Esophagus squamous epithelium (tissue), 5 donors: ENCODE data around the gene SIRT6. TPM values are rescaled to one million over a fixed set of nuclear protein-coding genes. Genes with fewer than 3 reads are reported as not detected.

ENCODE experiments used
- DNase-seq: peaks from one replicate; lab custom pipeline; 2025; lab: John Stamatoyannopoulos, UW
- H3K27ac ChIP-seq, 4 donors: fragments of 200-600 bp; sonication (generic); one replicate each; pipeline ENCODE4 v1.5.1; 2016 to 2019; ENCODE audit warnings: mild to moderate bottlenecking in 1 of 4
- H3K27me3 ChIP-seq, 4 donors: fragments of 200-600 bp; sonication (generic); 1 replicate in 3 of 4; 2 replicates in 1 of 4; pipeline versions ENCODE4 v1.5.1 to v1.6.0; 2017 to 2021; ENCODE audit warnings: antibody characterized with exemption in 1 of 4
- H3K36me3 ChIP-seq, 3 donors: fragments of 200-600 bp; sonication (generic); one replicate each; pipeline ENCODE4 v1.5.1; 2016 to 2019
- H3K4me1 ChIP-seq, 3 donors: fragments of 200-600 bp; sonication (generic); one replicate each; pipeline ENCODE4 v1.5.1; 2017 to 2019
- H3K4me3 ChIP-seq, 4 donors: fragments of 200-600 bp; sonication (generic); 1 replicate in 3 of 4; 2 replicates in 1 of 4; pipeline ENCODE4 v1.5.1; 2016 to 2019; ENCODE audit warnings: mild to moderate bottlenecking in 2 of 4, moderate library complexity in 1 of 4
- H3K9me3 ChIP-seq, 3 donors: fragments of 200-600 bp; sonication (generic); one replicate each; pipeline ENCODE4 v1.5.1; 2016 to 2019
- CTCF ChIP-seq, 6 experiments: fragments of 450-650 bp in 4 of 6; fragments of 200-600 bp in 2 of 6; sonication (generic) in 2 of 6; IDR thresholded peaks; one replicate each; pipeline ENCODE4 v1.5.1; 2016 to 2019; ENCODE audit warnings: antibody characterized with exemption in 6 of 6, mild to moderate bottlenecking in 4 of 6, moderate library complexity in 4 of 6
- POLR2A ChIP-seq, 4 donors: fragments of 450-650 bp; IDR thresholded peaks; one replicate each; pipeline ENCODE4 v1.6.1; 2017; ENCODE audit warnings: antibody characterized with exemption in 4 of 4, mild to moderate bottlenecking in 4 of 4, moderate library complexity in 3 of 4
- WGBS, 2 donors: methylation state at CpG; one replicate each; pipeline ENCODE4 v1.1.5; 2018; 5-methylcytosine and 5-hydroxymethylcytosine counted together
- intact Hi-C: fragments of 100-400 bp; cut with DNase I; formaldehyde crosslinking; loops from one replicate; pipeline ENCODE4 v1.15.0; 2022
- total RNA-seq, 4 donors: library from RNA; depleted of rRNA; stranded (reverse); fragments of >200 nt; gene quantifications; one replicate each; pipeline ENCODE4 v1.1.0, GENCODE V29; 2016
- donor health status: DM: yes; HTN: yes; CAD: no.

SIRT6 gene
- total RNA-seq, 4 donors from 2014 or later: 9.0 to 23.3 (median 18.3) TPM

- no peak overlapping the region for H3K4me3 ChIP-seq
- 91 to 94% methylated on average over 5 to 46 of the region's 81 CpGs for WGBS, 2 donors
- intact Hi-C loops: no loop called here
- no peaks in the 10 kb centered on the region for H3K9me3 ChIP-seq
- no peaks in the 10 kb centered on the region for H3K4me1 ChIP-seq
- H3K36me3 ChIP-seq: no peaks in the 10 kb centered on the region
- DNase-seq: no peak
- H3K27ac ChIP-seq: no peak overlapping the region
- H3K27me3 ChIP-seq: peaks cover 0 to 7% (median 0%) of the 10 kb centered on the region in 4 donors
- TF ChIP-seq CTCF (IDR thresholded peaks at IDR 0.05) (no peak), POLR2A (IDR thresholded peaks at IDR 0.05) (no peak)
Observed at GRCh38 chr19:4217429-4218264, 35.3 kb upstream of the SIRT6 start.

GRCh38 chr19:4216846-4217245, 34.5 kb upstream of the SIRT6 start:
- Histone ChIP-seq H3K4me1 (peaks cover 0 to 3% (median 0%) of the 10 kb centered on the region in 3 donors), H3K27ac (no peak overlapping the region), H3K27me3 (peaks cover 0 to 15% (median 0%) of the 10 kb centered on the region in 4 donors), H3K9me3 (no peaks in the 10 kb centered on the region), H3K36me3 (no peaks in the 10 kb centered on the region), H3K4me3 (no peak overlapping the region)
- DNase-seq: no peak
- intact Hi-C loops: no loop called here
- WGBS, 2 donors: 74 to 75% methylated on average over 6 of the region's 6 CpGs
- TF ChIP-seq POLR2A (IDR thresholded peaks at IDR 0.05): no peak
- no peak for TF ChIP-seq CTCF (IDR thresholded peaks at IDR 0.05)

GRCh38 chr19:4215807-4216206, 33.4 kb upstream of the SIRT6 start:
- Histone ChIP-seq H3K4me1 (peaks cover 0 to 3% (median 0%) of the 10 kb centered on the region in 3 donors), H3K36me3 (no peaks in the 10 kb centered on the region), H3K9me3 (no peaks in the 10 kb centered on the region), H3K27me3 (peaks cover 0 to 22% (median 0%) of the 10 kb centered on the region in 4 donors), H3K27ac (no peak overlapping the region), H3K4me3 (no peak overlapping the region)
- intact Hi-C loops: no loop called here
- TF ChIP-seq CTCF (IDR thresholded peaks at IDR 0.05) (no peak), POLR2A (IDR thresholded peaks at IDR 0.05) (no peak)
- DNase-seq: no peak
- 47 to 54% methylated on average over 7 to 8 of the region's 10 CpGs for WGBS, 2 donors

GRCh38 chr19:4213116-4213515, 30.8 kb upstream of the SIRT6 start:
- 62 to 65% methylated on average over 3 of the region's 3 CpGs for WGBS, 2 donors
- H3K27ac ChIP-seq: no peak overlapping the region
- DNase-seq: no peak
- H3K36me3 ChIP-seq: no peaks in the 10 kb centered on the region
- no peak for TF ChIP-seq POLR2A (IDR thresholded peaks at IDR 0.05)
- TF ChIP-seq CTCF (IDR thresholded peaks at IDR 0.05): no peak
- H3K4me3 ChIP-seq: no peak overlapping the region
- peaks cover 0 to 48% (median 0%) of the 10 kb centered on the region in 4 donors for H3K27me3 ChIP-seq
- no peaks in the 10 kb centered on the region for H3K9me3 ChIP-seq
- intact Hi-C loops: no loop called here
- peaks cover 0 to 9% (median 0%) of the 10 kb centered on the region in 3 donors for H3K4me1 ChIP-seq

GRCh38 chr19:4210166-4210731, 27.9 kb upstream of the SIRT6 start:
- 72 to 87% methylated on average over 11 to 15 of the region's 15 CpGs for WGBS, 2 donors
- Histone ChIP-seq H3K27ac (no peak overlapping the region), H3K4me1 (peaks cover 0 to 9% (median 0%) of the 10 kb centered on the region in 3 donors), H3K9me3 (no peaks in the 10 kb centered on the region), H3K27me3 (peaks cover 0 to 59% (median 0%) of the 10 kb centered on the region in 4 donors), H3K4me3 (no peak overlapping the region), H3K36me3 (no peaks in the 10 kb centered on the region)
- TF ChIP-seq POLR2A (IDR thresholded peaks at IDR 0.05) (no peak), CTCF (IDR thresholded peaks at IDR 0.05) (no peak)
- no peak for DNase-seq
- intact Hi-C loops: no loop called here
